ENCODE measurements around the gene KRT72.

- no peak for TF ChIP-seq EZH2phosphoT487 (IDR thresholded peaks at IDR 0.05; ENCODE audit: insufficient read depth, low read depth)
- TF ChIP-seq EZH2 (IDR thresholded peaks at IDR 0.05; ENCODE audit: insufficient read depth, poor library complexity, severe bottlenecking) = no peak
These were observed 27.6 kb upstream of the KRT72 start for GRCh38 chr12:52628841-52629240.
